Natural killer cell (primary cell): Measurements from ENCODE around the gene ARSB. TPM values are rescaled to one million over a fixed set of nuclear protein-coding genes. Genes with fewer than 3 reads are reported as not detected.

Source experiments
- ATAC-seq, 3 donors: fragments of 150-1000 bp in 2 of 3; fragments of 200-7000 bp in 1 of 3; cut with Tn5 transposase; 1 replicate in 1 of 3; 2 replicates in 2 of 3; pipeline ENCODE4 v1.10.0; 2021; ENCODE audit warnings: mild to moderate bottlenecking in 2 of 3, moderate library complexity in 2 of 3
- DNase-seq, 2 donors: peaks; one replicate each; pipeline versions ENCODE4 v3.0.0 to v3.0.0-alpha.2; 2013 to 2021; ENCODE audit warnings: mixed read lengths in 1 of 2
- H3K27ac ChIP-seq: one replicate; pipeline ENCODE4 v1.5.1; 2013; ENCODE audit warnings: mild to moderate bottlenecking, low read length
- H3K27me3 ChIP-seq: one replicate; pipeline ENCODE4 v1.6.1; 2013; ENCODE audit warnings: low read length; ENCODE audit not compliant: control insufficient read depth, insufficient read depth
- H3K36me3 ChIP-seq: one replicate; pipeline ENCODE4 v1.6.1; 2013; ENCODE audit warnings: low read length; ENCODE audit not compliant: control insufficient read depth, insufficient read depth
- H3K4me1 ChIP-seq: one replicate; pipeline ENCODE4 v1.6.1; 2013; ENCODE audit warnings: low read length; ENCODE audit not compliant: control insufficient read depth, insufficient read depth
- H3K4me3 ChIP-seq: one replicate; pipeline ENCODE4 v1.5.1; 2013; ENCODE audit warnings: low read length
- H3K9me3 ChIP-seq: one replicate; pipeline ENCODE4 v1.6.1; 2013; ENCODE audit warnings: low read length; ENCODE audit not compliant: control insufficient read depth, insufficient read depth
- H3K27ac Mint-ChIP-seq, 2 donors: one replicate each; pipeline ENCODE4 v1.8.0; 2022; ENCODE audit warnings: mild to moderate bottlenecking in 2 of 2, mixed read lengths in 2 of 2, moderate library complexity in 1 of 2
- H3K27me3 Mint-ChIP-seq, 2 donors: one replicate each; pipeline ENCODE4 v1.8.0; 2022; ENCODE audit warnings: low read depth in 2 of 2, mixed read lengths in 2 of 2
- H3K36me3 Mint-ChIP-seq: one replicate; pipeline ENCODE4 v1.8.0; 2022; ENCODE audit warnings: mixed read lengths
- H3K4me1 Mint-ChIP-seq, 2 donors: one replicate each; pipeline ENCODE4 v1.8.0; 2022; ENCODE audit warnings: mixed read lengths in 2 of 2
- H3K4me3 Mint-ChIP-seq: one replicate; pipeline ENCODE4 v1.8.0; 2022; ENCODE audit warnings: mild to moderate bottlenecking, moderate library complexity, mixed read lengths
- H3K9me3 Mint-ChIP-seq, 2 donors: one replicate each; pipeline ENCODE4 v1.8.0; 2022; ENCODE audit warnings: mixed read lengths in 2 of 2
- WGBS: methylation state at CpG from one replicate; pipeline ENCODE4 v1.1.7; 2013; ENCODE audit warnings: missing lambda C conversion rate; ENCODE audit not compliant: insufficient coverage; 5-methylcytosine and 5-hydroxymethylcytosine counted together
- intact Hi-C: fragments of 100-400 bp; cut with micrococcal nuclease; formaldehyde crosslinking; loops from one replicate; pipeline ENCODE4 v1.14.2; 2022
- total RNA-seq, 4 donors: library from RNA; stranded (reverse); fragments of 120-200 nt in 1 of 4; gene quantifications; one replicate each; pipeline versions ENCODE4 v1.2.3 to v1.2.4, GENCODE V29; 2013 to 2022
- TF ChIP-seq, protein P1 (sequence below): fragments of 200-600 bp; IDR thresholded peaks from one replicate; pipeline ENCODE4 v1.8.0; 2022; ENCODE audit warnings: antibody characterized with exemption

The ARSB gene
- total RNA-seq, 3 donors from 2014 or later (not counting 1 experiment from before 2014, with no cell fraction given) = 8.6 to 12.8 (median 8.9) TPM

DNA sequence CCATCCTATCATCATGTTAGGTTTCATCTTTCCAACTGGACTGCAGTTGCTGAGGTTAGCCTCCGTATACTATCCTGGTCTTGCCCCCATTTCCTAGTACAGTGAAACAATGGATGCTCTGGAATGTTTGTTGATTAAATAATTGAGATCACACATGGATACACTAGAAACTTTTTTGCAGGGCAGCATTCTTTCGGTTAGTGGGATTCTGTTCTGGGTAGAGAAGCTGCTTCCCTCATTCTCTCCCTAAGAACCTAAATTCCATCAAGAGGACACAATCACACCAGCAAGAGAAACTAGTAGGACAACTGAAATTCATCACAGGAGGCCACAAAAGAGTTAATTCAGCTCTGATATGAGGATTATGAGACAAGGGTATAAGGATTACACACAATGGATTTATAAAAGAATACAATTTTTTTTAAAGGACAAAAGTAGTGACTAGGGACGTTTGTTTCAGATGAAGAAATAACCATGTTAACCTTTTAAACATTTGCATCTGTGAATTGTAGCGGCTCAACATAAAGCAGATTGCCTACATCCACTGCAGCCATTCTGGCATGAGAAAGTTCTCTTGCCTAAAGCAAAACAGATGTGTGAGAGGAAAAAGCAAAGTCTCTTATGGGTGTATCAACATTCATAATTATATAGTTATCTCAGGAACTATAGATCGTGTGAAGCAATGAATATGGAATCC, 173.8 kb downstream of the ARSB start:
- H3K27ac Mint-ChIP-seq = no peak overlapping the region
- WGBS = 100% methylated on average over 3 of the region's 5 CpGs
- H3K4me1 ChIP-seq = no peaks in the 10 kb centered on the region
- ATAC-seq = no peak
- H3K27me3 ChIP-seq = no peaks in the 10 kb centered on the region
- no peaks in the 10 kb centered on the region for H3K27me3 Mint-ChIP-seq
- no peak for DNase-seq
- H3K9me3 Mint-ChIP-seq = no peaks in the 10 kb centered on the region
- no peaks in the 10 kb centered on the region for H3K9me3 ChIP-seq
- no peaks in the 10 kb centered on the region for H3K36me3 ChIP-seq
- no peak overlapping the region for H3K27ac ChIP-seq
- no peak overlapping the region for H3K4me3 ChIP-seq
- H3K36me3 Mint-ChIP-seq = no peaks in the 10 kb centered on the region
- intact Hi-C loops = no loop called here
- H3K4me1 Mint-ChIP-seq = peaks cover 0 to 6% of the 10 kb centered on the region in 2 donors
- TF ChIP-seq, protein P1, sequence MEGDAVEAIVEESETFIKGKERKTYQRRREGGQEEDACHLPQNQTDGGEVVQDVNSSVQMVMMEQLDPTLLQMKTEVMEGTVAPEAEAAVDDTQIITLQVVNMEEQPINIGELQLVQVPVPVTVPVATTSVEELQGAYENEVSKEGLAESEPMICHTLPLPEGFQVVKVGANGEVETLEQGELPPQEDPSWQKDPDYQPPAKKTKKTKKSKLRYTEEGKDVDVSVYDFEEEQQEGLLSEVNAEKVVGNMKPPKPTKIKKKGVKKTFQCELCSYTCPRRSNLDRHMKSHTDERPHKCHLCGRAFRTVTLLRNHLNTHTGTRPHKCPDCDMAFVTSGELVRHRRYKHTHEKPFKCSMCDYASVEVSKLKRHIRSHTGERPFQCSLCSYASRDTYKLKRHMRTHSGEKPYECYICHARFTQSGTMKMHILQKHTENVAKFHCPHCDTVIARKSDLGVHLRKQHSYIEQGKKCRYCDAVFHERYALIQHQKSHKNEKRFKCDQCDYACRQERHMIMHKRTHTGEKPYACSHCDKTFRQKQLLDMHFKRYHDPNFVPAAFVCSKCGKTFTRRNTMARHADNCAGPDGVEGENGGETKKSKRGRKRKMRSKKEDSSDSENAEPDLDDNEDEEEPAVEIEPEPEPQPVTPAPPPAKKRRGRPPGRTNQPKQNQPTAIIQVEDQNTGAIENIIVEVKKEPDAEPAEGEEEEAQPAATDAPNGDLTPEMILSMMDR = no peak
- no peak overlapping the region for H3K4me3 Mint-ChIP-seq

DNA sequence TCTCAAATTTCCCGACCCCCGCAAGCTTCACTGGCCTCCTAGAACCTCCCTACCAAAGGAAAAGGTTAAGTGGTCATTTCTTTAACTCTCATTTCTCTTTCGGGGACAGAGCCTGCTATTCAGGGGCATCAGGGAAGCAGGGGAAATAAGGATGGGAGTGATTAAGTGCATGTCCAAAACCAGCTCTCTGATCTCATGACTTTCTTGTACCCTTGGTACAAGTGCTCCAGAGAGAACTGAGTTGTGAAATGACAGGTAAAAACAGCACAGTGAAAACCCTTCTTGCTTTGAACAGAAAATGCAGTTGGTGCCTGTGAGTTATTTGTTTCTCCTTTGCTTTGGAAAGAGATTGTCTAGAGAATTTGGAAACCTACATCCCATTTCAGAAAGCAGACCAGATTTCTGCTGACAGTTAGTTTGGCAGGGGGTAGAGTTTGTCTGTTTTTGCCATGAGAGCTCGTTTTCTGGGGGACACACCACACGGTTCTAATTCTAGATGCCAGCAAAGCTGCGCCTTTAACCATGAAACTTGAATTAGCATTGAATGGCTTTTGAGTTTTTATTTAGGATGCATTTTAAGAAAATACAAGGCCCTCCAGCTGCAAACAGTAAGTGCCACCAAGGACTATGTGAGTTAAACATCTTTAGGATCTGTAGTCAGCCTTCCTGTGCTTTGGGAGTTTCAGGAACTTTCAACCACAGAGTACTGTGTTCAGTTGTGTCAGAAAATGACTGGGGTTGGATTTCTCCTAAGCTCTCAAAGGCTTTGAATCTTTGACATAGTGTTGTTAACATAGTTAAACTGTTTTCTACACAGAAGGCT, 174.8 kb downstream of the ARSB start:
- Mint-ChIP-seq H3K36me3 (no peaks in the 10 kb centered on the region), H3K9me3 (no peaks in the 10 kb centered on the region), H3K4me1 (peaks cover 0 to 6% of the 10 kb centered on the region in 2 donors), H3K27me3 (no peaks in the 10 kb centered on the region), H3K4me3 (no peak overlapping the region), H3K27ac (no peak overlapping the region)
- Histone ChIP-seq H3K27me3 (no peaks in the 10 kb centered on the region), H3K4me3 (no peak overlapping the region), H3K36me3 (no peaks in the 10 kb centered on the region), H3K9me3 (no peaks in the 10 kb centered on the region), H3K27ac (no peak overlapping the region), H3K4me1 (no peaks in the 10 kb centered on the region)
- intact Hi-C loops = no loop called here
- ATAC-seq = no peak
- no peak for DNase-seq
- 93% methylated on average over 6 of the region's 6 CpGs for WGBS
- TF ChIP-seq, protein P1 = no peak

DNA sequence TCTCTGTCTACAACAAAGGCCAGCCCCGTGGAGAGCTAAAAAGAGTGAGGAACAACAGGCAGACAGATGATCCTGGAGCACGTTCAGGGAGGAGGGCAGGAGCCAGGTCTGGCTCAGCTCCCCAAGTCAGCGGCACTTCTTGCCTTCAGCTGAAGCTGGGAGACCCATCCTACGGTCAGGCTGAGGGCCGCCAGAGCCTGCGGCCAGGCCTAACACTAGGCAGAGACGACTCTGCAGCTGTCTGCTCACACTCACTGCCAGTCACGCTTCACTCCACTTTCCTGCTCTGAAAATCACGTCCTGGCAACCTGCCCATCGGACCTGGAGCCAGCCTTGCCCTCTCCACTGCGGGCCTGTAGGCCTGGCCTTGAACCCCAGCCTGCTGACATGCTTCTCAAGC, 175.7 kb downstream of the ARSB start:
- Histone ChIP-seq H3K36me3 (no peaks in the 10 kb centered on the region), H3K4me3 (no peak overlapping the region), H3K9me3 (no peaks in the 10 kb centered on the region), H3K4me1 (no peaks in the 10 kb centered on the region), H3K27ac (no peak overlapping the region), H3K27me3 (no peaks in the 10 kb centered on the region)
- H3K9me3 Mint-ChIP-seq = no peaks in the 10 kb centered on the region
- H3K4me1 Mint-ChIP-seq = peaks cover 0 to 3% of the 10 kb centered on the region in 2 donors
- H3K36me3 Mint-ChIP-seq = no peaks in the 10 kb centered on the region
- no peak for ATAC-seq
- TF ChIP-seq, protein P1 = no peak
- DNase-seq = no peak
- WGBS = 92% methylated on average over 11 of the region's 11 CpGs
- no peaks in the 10 kb centered on the region for H3K27me3 Mint-ChIP-seq
- no peak overlapping the region for H3K27ac Mint-ChIP-seq
- no peak overlapping the region for H3K4me3 Mint-ChIP-seq
- intact Hi-C loops = no loop called here
